K562 (cell line): ENCODE measurements around the gene SLC1A2. TPM values are rescaled to one million over a fixed set of nuclear protein-coding genes. Genes with fewer than 3 reads are reported as not detected.

Experiments used
- ATAC-seq: fragments of 200-7000 bp; cut with Tn5 transposase; 3 replicates; pipeline ENCODE4 v1.9.1; 2020; ENCODE audit warnings: moderate library complexity
- BruUV-seq: library from RNA; stranded (reverse); fragments of 400-500 nt; replicated peaks from 2 replicates; lab custom pipeline; 2021; lab: Mats Ljungman, UMichigan
- CTCF ChIA-PET: fragments of 300-600 bp; formaldehyde crosslinking; extraction: SDS; loops from one replicate; lab custom pipeline; 2021; ENCODE audit warnings: low intra/inter-chr PET ratio; lab: Yijun Ruan, JAX
- POLR2A ChIA-PET: fragments of 300-600, 350-650 bp; sonication (Branson Sonifier 250); formaldehyde crosslinking; extraction: SDS; loops from one replicate; lab custom pipeline; 2021; ENCODE audit warnings: antibody characterized with exemption, inconsistent platforms; lab: Yijun Ruan, JAX
- DNase-seq, 4 experiments: peaks; one replicate each; pipeline versions ENCODE4 v3.0.0 to v3.0.0-alpha.2; 2011 to 2018; ENCODE audit warnings: low spot score in 3 of 4, mixed read lengths in 3 of 4; ENCODE audit errors: extremely low read depth in 1 of 4
- FAIRE-seq: peaks from 2 replicates; lab custom pipeline; 2011; peaks lifted over from hg19 to GRCh38; lab: Jason Lieb, UNC
- H2AFZ ChIP-seq: 2 replicates; pipeline ENCODE4 v1.6.0; 2011; ENCODE audit warnings: low read depth, low read length, control low read depth, inconsistent platforms
- H3K27ac ChIP-seq: fragments of 200-600 bp; 3 replicates; pipeline ENCODE4 v1.8.0; 2011; ENCODE audit warnings: low read depth, mild to moderate bottlenecking, control low read depth, inconsistent platforms, low read length, moderate library complexity, mixed read lengths; ENCODE audit errors: extremely low read depth
- H3K27me3 ChIP-seq, 2 experiments: fragments of 300-600 bp in 1 of 2; 2 replicates in 1 of 2; 3 replicates in 1 of 2; pipeline versions ENCODE4 v1.6.0 to v1.8.0; 2011; ENCODE audit warnings: inconsistent platforms in 2 of 2, low read length in 2 of 2, mild to moderate bottlenecking in 1 of 2, mixed read lengths in 1 of 2, moderate library complexity in 1 of 2; ENCODE audit not compliant: control insufficient read depth in 2 of 2, insufficient read depth in 2 of 2
- H3K36me3 ChIP-seq: fragments of 300-600 bp; 3 replicates; pipeline ENCODE4 v1.8.0; 2011; ENCODE audit warnings: mild to moderate bottlenecking, low read length, inconsistent platforms; ENCODE audit not compliant: control insufficient read depth, insufficient read depth
- H3K4me1 ChIP-seq, 2 experiments: fragments of 200-600 bp in 1 of 2; replicated peaks in 1 of 2; 2 replicates in 1 of 2; 3 replicates in 1 of 2; pipeline versions ENCODE4 v1.5.1 to v1.8.0; 2011; ENCODE audit warnings: inconsistent platforms in 2 of 2, low read length in 2 of 2, mild to moderate bottlenecking in 1 of 2, mixed read lengths in 1 of 2, moderate library complexity in 1 of 2; ENCODE audit not compliant: control insufficient read depth in 2 of 2, insufficient read depth in 2 of 2
- H3K4me2 ChIP-seq: 2 replicates; pipeline ENCODE4 v1.6.1; 2011; ENCODE audit warnings: low read length, control low read depth, inconsistent platforms, mixed read lengths; ENCODE audit not compliant: insufficient read depth
- H3K4me3 ChIP-seq: fragments of 200-600 bp; sonication (generic), shearing (Covaris generic); 2 replicates; pipeline ENCODE4 v1.5.1; 2016; ENCODE audit warnings: control low read depth, inconsistent platforms
- H3K79me2 ChIP-seq: fragments of 200-600 bp; 3 replicates; pipeline ENCODE4 v1.8.0; 2011; ENCODE audit warnings: low read length, inconsistent platforms; ENCODE audit not compliant: control insufficient read depth, insufficient read depth
- H3K9ac ChIP-seq, 2 experiments: 2 replicates each; pipeline versions ENCODE4 v1.6.0 to v1.6.1; 2011; ENCODE audit warnings: low read depth in 2 of 2, low read length in 2 of 2, control low read depth in 1 of 2, inconsistent platforms in 1 of 2, mild to moderate bottlenecking in 1 of 2, mixed read lengths in 1 of 2; ENCODE audit not compliant: insufficient read depth in 1 of 2
- H3K9me1 ChIP-seq: one replicate; pipeline ENCODE4 v1.6.0; 2011; ENCODE audit warnings: inconsistent platforms, mild to moderate bottlenecking, low read length, moderate library complexity; ENCODE audit not compliant: control insufficient read depth, insufficient read depth
- H3K9me3 ChIP-seq: replicated peaks from 2 replicates; pipeline ENCODE4 v1.5.1; 2011; ENCODE audit warnings: low read depth, low read length, inconsistent platforms; ENCODE audit not compliant: control insufficient read depth, insufficient read depth
- H4K20me1 ChIP-seq: replicated peaks from 2 replicates; pipeline ENCODE4 v1.6.1; 2011; ENCODE audit warnings: low read length, inconsistent platforms, mixed read lengths; ENCODE audit not compliant: control insufficient read depth, insufficient read depth
- ARID2 ChIP-seq: fragments of 450-650 bp; IDR thresholded peaks from 2 replicates; pipeline ENCODE4 v1.6.1; 2017; ENCODE audit warnings: antibody characterized with exemption, mild to moderate bottlenecking
- TCF7 ChIP-seq: sonication (generic); IDR thresholded peaks from 2 replicates; pipeline ENCODE4 v1.6.1; 2016; ENCODE audit warnings: antibody characterized with exemption, borderline replicate concordance
- ZNF668 ChIP-seq: fragments of 250-450 bp; sonication (Bioruptor Pico); IDR thresholded peaks from 2 replicates; pipeline ENCODE4 v1.8.0; 2022; ENCODE audit warnings: mild to moderate bottlenecking, inconsistent platforms
- WGBS: fragments of 100-300 bp; shearing (Covaris generic); methylation state at CpG from one replicate; pipeline ENCODE4 v1.1.6; 2016; ENCODE audit warnings: low coverage, mixed read lengths; ENCODE audit not compliant: insufficient coverage; ENCODE audit errors: missing lambda C conversion rate; 5-methylcytosine and 5-hydroxymethylcytosine counted together
- in situ Hi-C: fragments of 300-500 bp; cut with MboI; formaldehyde crosslinking; loops from 4 replicates; pipeline ENCODE4 v1.15.0; 2018; ENCODE audit warnings: inconsistent platforms, mixed read lengths
- intact Hi-C: fragments of 100-400 bp; cut with micrococcal nuclease; formaldehyde crosslinking; loops from 2 replicates; pipeline ENCODE4 v1.14.2; 2022
- polyA plus RNA-seq, 8 experiments: library from polyadenylated mRNA; depleted of rRNA in 4 of 8; stranded (reverse) in 5 of 8; unstranded in 3 of 8; fragments of >200 nt; fragmentation: Nextera tagmentation in 2 of 8; fragmentation: Illumina TruSeq in 1 of 8; extraction: Ambion mirVana in 2 of 8; extraction: Trizol in 1 of 8; gene quantifications; 2 replicates each; pipeline versions ENCODE4 v1.2.1 to v1.2.3, GENCODE V29; 2011 to 2014; ENCODE audit warnings: inconsistent platforms in 1 of 8, missing spikeins in 1 of 8
- total RNA-seq, 7 experiments: library from RNA; depleted of rRNA in 6 of 7; stranded (reverse); fragments of >200 nt in 6 of 7; fragmentation: Illumina TruSeq in 2 of 7; extraction: Trizol in 2 of 7; gene quantifications; 2 replicates each; pipeline versions ENCODE4 v1.2.1 to v1.2.3, GENCODE V29; 2011 to 2021; ENCODE audit warnings: low replicate concordance in 1 of 7

SLC1A2 gene
- total and polyA plus RNA-seq, 9 of the 15 experiments (the other 6 are each of a cell fraction or from before 2014, with no cell fraction given), result 0.03 to 0.07 (median 0.04) TPM; not detected in 5

- Histone ChIP-seq H3K4me2 (no peak overlapping the region), H3K4me1 (no peaks in the 10 kb centered on the region; a peak in 2 of 5 replicates), H3K36me3 (no peaks in the 10 kb centered on the region), H3K27ac (no peak overlapping the region), H3K9me3 (no peaks in the 10 kb centered on the region), H3K79me2 (no peaks in the 10 kb centered on the region), H3K27me3 (peaks cover 5 to 10% of the 10 kb centered on the region in 2 experiments; a peak in 4 of 5 replicates), H3K9me1 (no peaks in the 10 kb centered on the region), H3K9ac (no peak overlapping the region), H2AFZ (no peak overlapping the region), H3K4me3 (no peak overlapping the region), H4K20me1 (no peaks in the 10 kb centered on the region; the same call in 1 of the 2 replicates)
- POLR2A ChIA-PET, result no interaction called here
- ATAC-seq (no peak), DNase-seq (no peak), FAIRE-seq (no peak)
- intact Hi-C loops, result no loop called here
- in situ Hi-C loops, result no loop called here
- CTCF ChIA-PET, result no interaction called here
- TF ChIP-seq ARID2 (no peak), ZNF668 (CRISPR knock-in tag) (no peak)
- no TSS peak for BruUV-seq
These were observed 95.0 kb downstream of the SLC1A2 start for GRCh38 chr11:35324183-35324886.

GRCh38 chr11:35323076-35323868, 96.1 kb downstream of the SLC1A2 start:
- no peaks in the 10 kb centered on the region; a peak in 2 of 5 replicates for H3K4me1 ChIP-seq
- ATAC-seq (no peak), FAIRE-seq (no peak), DNase-seq (no peak)
- no peak overlapping the region for H2AFZ ChIP-seq
- no peaks in the 10 kb centered on the region for H3K9me1 ChIP-seq
- H3K27me3 ChIP-seq, result peaks cover 5 to 10% of the 10 kb centered on the region in 2 experiments
- POLR2A ChIA-PET, result no interaction called here
- H3K79me2 ChIP-seq, result no peaks in the 10 kb centered on the region
- H4K20me1 ChIP-seq, result no peaks in the 10 kb centered on the region; the same call in 1 of the 2 replicates
- no peak overlapping the region for H3K4me2 ChIP-seq
- BruUV-seq, result no TSS peak
- H3K9ac ChIP-seq, result no peak overlapping the region
- no peak overlapping the region for H3K27ac ChIP-seq
- TF ChIP-seq TCF7, result no peak
- H3K36me3 ChIP-seq, result no peaks in the 10 kb centered on the region
- 2% methylated on average over 9 of the region's 9 CpGs for WGBS
- CTCF ChIA-PET, result no interaction called here
- no peak overlapping the region for H3K4me3 ChIP-seq
- in situ Hi-C loops, result no loop called here
- no peaks in the 10 kb centered on the region for H3K9me3 ChIP-seq
- intact Hi-C loops, result no loop called here
